ENCODE measurements around the gene IDI2.
"Not testable (repeated sequence)": the region's sequence is repeated elsewhere in the genome, so short reads cannot be mapped to it uniquely, and the experiment has no call there.

The IDI2 gene
- 0 to 0.13 (median 0) reads per million in 9 experiments for total RNA-seq

DNA sequence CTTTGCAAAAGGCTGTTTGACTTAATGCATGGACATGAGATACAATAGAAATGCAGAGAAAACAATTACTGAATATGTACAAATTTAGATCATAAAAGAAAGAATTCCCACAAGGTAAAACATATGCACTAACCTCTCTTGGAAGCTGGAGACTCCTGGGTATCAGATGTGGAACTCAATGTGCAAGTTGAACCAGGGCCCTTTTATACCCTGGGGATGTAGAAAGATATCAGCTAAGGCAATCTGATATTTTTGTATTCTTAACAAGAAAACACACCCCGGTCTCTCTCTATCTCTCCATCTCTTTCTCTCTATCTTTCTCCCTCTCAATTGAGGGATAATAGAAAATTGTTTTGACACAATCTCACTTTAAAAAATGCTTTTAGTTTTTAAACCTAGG, at the start of gene IDI2:
Gene IDI2, minus strand, starts transcription at position 177 of the 400 bp plus-strand sequence. CDS start 1,136 bp downstream, outside the sequence.
- H3K27me3 Mint-ChIP-seq, result no peaks in the 10 kb centered on the region
- no peaks in the 10 kb centered on the region for H3K4me1 Mint-ChIP-seq (ENCODE audit: low read depth in 2 of 2)
- no peak within 1 kb of the TSS for H3K27ac Mint-ChIP-seq

DNA sequence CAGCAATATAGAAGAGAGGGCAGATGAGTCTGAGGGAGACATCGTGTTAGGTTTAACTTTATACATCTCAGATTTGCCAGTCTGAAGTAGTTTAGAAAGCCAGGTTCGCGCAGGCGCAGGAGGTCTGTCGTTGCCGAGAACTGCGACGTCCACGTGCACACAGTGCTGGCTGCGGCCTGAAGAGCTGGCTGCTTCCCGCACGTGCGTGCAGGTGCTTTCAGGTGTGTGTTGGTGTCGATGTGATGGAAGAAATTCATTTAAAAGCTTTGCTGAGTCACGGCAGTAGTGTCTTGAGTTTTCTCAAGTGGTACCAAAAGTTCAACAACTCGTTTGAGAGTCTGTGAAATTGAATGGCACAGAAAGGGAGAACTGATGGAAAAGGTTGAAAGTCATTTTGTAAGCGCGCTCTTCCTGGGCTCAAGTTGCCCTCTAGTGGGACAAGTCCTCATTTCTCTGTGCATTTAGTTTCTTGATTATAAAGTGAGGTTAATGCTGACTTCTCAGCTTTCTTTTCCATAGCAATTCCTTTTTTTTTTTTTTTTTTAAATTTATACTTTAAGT, 49.2 kb upstream of the IDI2 start:
- H3K4me3 Mint-ChIP-seq, result peak overlapping the region in 1 of 2 donors; percentile 9
- H3K27ac Mint-ChIP-seq, result peak overlapping the region; percentile 47 to 70
- ATAC-seq (replicated peaks) (no peak), DNase-seq (no peak)
- peaks cover 15 to 21% of the 10 kb centered on the region in 2 donors for H3K4me1 Mint-ChIP-seq (ENCODE audit: low read depth in 2 of 2)
- H3K27me3 Mint-ChIP-seq, result no peaks in the 10 kb centered on the region
- H3K9me3 Mint-ChIP-seq, result no peaks in the 10 kb centered on the region
- peaks cover 57% of the 10 kb centered on the region for H3K36me3 Mint-ChIP-seq (ENCODE audit: insufficient read depth)

More for the DNA sequence above, at the start of gene IDI2:
- no peak for DNase-seq
- Mint-ChIP-seq H3K36me3 (ENCODE audit: insufficient read depth) (peaks cover under 1% of the 10 kb centered on the region), H3K9me3 (no peaks in the 10 kb centered on the region), H3K4me3 (no peak within 1 kb of the TSS)
- ATAC-seq (replicated peaks), result no peak

DNA sequence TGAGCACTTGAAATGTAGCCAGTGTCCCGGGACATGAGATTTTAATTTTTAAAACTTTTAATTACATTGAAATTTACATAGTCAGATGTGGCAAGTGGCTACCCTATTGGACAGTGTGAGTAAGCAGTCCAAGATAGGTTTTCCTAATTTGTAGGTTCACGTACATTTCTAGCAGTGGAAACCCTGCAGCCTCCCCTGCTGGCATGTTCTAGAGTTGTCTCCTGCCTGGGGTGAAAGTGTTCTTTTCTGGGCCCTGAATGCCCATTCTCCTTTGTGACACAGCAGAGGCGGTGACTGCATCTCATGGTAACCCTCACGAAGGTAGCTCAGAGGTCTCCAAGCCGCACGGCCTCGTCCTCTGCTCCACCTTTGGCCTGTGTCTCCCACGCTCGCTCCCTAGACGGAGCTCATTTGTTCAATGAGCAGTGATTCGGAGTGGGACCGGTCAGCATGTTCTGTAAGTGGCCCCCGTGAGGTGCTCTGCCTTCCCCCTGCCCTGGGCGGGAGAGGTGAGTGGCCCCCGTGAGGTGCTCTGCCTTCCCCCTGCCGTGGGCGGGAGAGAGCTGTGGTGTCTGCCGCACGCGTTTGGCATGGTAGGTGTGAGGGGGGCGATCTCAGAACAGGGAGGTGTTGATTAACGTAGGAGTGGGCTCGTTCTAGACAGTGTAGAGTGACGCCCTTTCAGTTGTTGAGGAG, 48.5 kb upstream of the IDI2 start:
- peak overlapping the region in 1 of 2 donors; percentile 9 for H3K4me3 Mint-ChIP-seq
- DNase-seq (no peak), ATAC-seq (replicated peaks) (peak; percentile 24)
- H3K27ac Mint-ChIP-seq, result peak overlapping the region; percentile 47 to 70
- no peaks in the 10 kb centered on the region for H3K9me3 Mint-ChIP-seq
- no peaks in the 10 kb centered on the region for H3K27me3 Mint-ChIP-seq
- peaks cover 50% of the 10 kb centered on the region for H3K36me3 Mint-ChIP-seq (ENCODE audit: insufficient read depth)
- H3K4me1 Mint-ChIP-seq (ENCODE audit: low read depth in 2 of 2), result peaks cover 20 to 27% of the 10 kb centered on the region in 2 donors

DNA sequence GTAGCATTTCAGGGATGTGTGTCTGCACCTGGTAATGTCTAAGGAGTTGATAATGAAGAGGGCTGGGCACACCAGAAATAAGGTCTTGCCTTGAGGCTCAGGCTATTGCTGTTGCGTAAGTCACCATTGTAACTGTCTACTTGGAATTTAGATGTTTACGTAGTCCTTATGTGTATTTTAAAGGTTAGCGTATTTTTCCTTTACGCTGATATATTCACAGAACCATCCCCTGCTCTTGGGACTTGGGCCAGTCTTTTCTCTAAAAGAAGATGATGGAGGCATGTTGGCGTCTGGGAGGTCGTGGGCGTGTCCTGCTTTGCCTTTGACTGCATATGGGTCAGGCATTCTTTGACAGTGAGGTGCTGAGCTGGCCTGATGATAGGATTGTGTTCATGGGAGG, 45.3 kb upstream of the IDI2 start:
- peaks cover 24% of the 10 kb centered on the region for H3K36me3 Mint-ChIP-seq (ENCODE audit: insufficient read depth)
- H3K27ac Mint-ChIP-seq, result no peak overlapping the region
- peaks cover 36 to 55% of the 10 kb centered on the region in 2 donors for H3K4me1 Mint-ChIP-seq (ENCODE audit: low read depth in 2 of 2)
- ATAC-seq (replicated peaks) (no peak), DNase-seq (no peak)
- no peaks in the 10 kb centered on the region for H3K9me3 Mint-ChIP-seq
- H3K27me3 Mint-ChIP-seq, result no peaks in the 10 kb centered on the region
- no peak overlapping the region for H3K4me3 Mint-ChIP-seq

DNA sequence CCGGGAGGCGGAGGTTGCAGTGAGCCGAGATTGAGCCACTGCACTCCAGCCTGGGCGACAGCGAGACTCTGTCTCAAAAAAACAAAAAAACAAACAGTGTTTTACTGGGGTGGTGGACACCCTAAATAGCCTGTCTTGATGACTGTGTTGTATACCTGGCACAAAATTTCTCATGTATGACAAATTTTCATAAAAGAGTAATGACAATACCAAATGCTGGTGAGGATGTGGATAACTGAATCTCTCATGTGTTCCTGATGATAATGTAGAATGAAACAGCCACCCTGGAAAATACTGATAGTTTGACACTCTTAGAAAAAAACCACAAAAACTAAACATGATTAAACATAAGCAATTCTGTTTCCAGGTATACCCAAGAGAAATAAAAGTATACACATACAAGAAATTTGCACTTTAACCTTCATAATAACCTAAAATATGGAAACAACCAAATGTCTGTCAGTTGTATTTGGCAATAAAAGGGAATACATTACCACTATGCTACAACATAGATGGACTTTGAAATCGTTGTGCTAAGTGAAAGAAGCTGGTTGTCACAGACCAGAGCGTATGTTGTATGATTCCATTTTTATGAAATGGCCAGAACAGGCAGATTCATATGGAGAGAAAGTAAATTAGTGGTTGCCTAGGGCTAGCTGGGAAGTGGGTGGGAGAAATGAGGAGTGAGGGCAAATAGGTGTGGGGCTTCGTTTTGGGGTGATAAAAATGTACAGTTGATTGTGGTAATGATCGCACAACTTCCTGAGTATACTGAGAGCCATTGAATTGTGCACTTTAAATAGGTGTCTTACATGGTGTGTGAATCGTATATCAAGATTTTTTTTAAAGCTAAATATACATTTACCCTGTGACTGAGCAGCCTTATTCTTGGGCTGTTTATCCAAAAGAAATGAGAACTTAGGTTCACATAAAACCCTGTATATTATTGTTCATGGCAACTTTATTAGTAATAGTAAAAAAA, 43.0 kb upstream of the IDI2 start:
- H3K4me3 Mint-ChIP-seq, result peak overlapping the region; percentile 4 to 56
- no peaks in the 10 kb centered on the region for H3K9me3 Mint-ChIP-seq
- ATAC-seq (replicated peaks) (peak; percentile 62), DNase-seq (no peak)
- no peaks in the 10 kb centered on the region for H3K27me3 Mint-ChIP-seq
- peaks cover 36 to 60% of the 10 kb centered on the region in 2 donors for H3K4me1 Mint-ChIP-seq (ENCODE audit: low read depth in 2 of 2)
- peaks cover 14% of the 10 kb centered on the region for H3K36me3 Mint-ChIP-seq (ENCODE audit: insufficient read depth)
- peak overlapping the region; percentile 30 to 64 for H3K27ac Mint-ChIP-seq

DNA sequence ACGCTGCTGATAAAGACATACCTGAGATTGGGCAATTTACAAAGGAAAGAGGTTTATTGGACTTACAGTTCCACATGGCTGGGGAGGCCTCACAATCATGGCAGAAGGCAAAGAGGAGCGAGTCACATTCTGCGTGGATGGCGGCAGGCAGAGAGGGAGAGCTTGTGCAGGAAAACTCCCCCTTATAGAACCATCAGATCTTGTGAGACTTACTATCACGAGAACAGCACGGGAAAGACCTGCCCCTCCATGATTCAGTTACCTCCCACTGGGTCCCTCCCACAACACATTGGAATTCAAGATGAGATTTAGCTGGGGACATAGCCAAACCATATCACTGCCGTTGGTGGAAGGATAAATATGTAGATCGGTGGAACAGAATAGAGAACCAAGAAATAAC, 41.1 kb upstream of the IDI2 start:
- ATAC-seq (replicated peaks); H3K4me3 Mint-ChIP-seq; H3K27me3 Mint-ChIP-seq; DNase-seq; H3K9me3 Mint-ChIP-seq: not testable (repeated sequence)
- Mint-ChIP-seq H3K27ac (peak overlapping the region; percentile 49 to 98), H3K36me3 (ENCODE audit: insufficient read depth) (peaks cover 14% of the 10 kb centered on the region), H3K4me1 (ENCODE audit: low read depth in 2 of 2) (peaks cover 52 to 80% of the 10 kb centered on the region in 2 donors)

DNA sequence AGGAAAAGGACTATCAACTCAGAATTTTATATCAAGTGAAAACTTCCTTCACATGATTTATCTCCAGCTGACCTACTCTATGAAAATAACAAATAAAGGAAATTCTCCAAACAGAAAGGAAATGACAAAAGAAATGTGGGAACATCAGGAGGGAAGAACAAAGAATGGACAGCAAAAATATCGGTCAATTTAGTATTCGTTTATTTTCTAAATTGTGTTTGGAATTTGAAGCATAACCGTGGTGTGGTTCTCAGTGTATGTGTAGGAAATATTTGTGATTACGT, 39.2 kb upstream of the IDI2 start:
- peak overlapping the region; percentile 81 to 98 for H3K27ac Mint-ChIP-seq
- DNase-seq (no peak), ATAC-seq (replicated peaks) (no peak)
- H3K4me3 Mint-ChIP-seq, result peak overlapping the region; percentile 19 to 33
- H3K4me1 Mint-ChIP-seq (ENCODE audit: low read depth in 2 of 2), result peaks cover 63 to 90% of the 10 kb centered on the region in 2 donors
- no peaks in the 10 kb centered on the region for H3K27me3 Mint-ChIP-seq
- peaks cover 17% of the 10 kb centered on the region for H3K36me3 Mint-ChIP-seq (ENCODE audit: insufficient read depth)
- no peaks in the 10 kb centered on the region for H3K9me3 Mint-ChIP-seq

DNA sequence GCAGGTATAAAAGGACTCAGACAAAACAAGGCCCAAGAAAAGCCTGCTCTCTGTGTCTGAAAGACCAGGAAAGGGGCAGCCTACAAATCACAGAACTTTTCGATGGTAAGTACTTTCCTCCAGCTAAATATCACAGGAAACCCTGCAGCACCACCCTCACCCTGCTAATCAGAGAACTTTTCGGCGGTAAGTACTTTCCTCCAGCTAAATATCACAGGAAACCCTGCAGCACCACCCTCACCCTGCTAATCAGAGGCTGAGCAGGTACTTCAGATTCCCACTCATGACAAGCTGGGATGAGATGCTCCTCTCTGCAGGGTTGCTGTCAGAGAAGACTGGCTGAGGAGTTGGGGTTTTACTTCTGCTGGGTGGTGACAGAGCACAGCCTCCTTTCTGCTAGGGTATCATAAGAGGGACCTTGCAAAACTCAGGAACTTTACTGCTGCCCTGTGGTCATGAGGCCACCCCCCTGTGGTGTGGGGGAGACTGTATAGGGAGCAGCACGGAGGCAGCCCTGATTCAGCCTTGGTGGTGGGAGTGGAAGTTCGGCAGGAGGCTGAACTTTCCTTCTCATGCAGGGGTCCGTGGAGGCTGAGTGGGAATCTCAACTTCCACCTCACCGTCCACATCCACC, 37.7 kb upstream of the IDI2 start:
- Mint-ChIP-seq H3K36me3 (ENCODE audit: insufficient read depth) (peaks cover 22% of the 10 kb centered on the region), H3K4me1 (ENCODE audit: low read depth in 2 of 2) (peaks cover 58 to 88% of the 10 kb centered on the region in 2 donors), H3K27me3 (no peaks in the 10 kb centered on the region), H3K27ac (peak overlapping the region; percentile 81 to 98), H3K4me3 (peak overlapping the region; percentile 61 to 82), H3K9me3 (no peaks in the 10 kb centered on the region)
- peak; percentile 24 to 44 (median 32) for DNase-seq
- ATAC-seq (replicated peaks), result peak; percentile 96

DNA sequence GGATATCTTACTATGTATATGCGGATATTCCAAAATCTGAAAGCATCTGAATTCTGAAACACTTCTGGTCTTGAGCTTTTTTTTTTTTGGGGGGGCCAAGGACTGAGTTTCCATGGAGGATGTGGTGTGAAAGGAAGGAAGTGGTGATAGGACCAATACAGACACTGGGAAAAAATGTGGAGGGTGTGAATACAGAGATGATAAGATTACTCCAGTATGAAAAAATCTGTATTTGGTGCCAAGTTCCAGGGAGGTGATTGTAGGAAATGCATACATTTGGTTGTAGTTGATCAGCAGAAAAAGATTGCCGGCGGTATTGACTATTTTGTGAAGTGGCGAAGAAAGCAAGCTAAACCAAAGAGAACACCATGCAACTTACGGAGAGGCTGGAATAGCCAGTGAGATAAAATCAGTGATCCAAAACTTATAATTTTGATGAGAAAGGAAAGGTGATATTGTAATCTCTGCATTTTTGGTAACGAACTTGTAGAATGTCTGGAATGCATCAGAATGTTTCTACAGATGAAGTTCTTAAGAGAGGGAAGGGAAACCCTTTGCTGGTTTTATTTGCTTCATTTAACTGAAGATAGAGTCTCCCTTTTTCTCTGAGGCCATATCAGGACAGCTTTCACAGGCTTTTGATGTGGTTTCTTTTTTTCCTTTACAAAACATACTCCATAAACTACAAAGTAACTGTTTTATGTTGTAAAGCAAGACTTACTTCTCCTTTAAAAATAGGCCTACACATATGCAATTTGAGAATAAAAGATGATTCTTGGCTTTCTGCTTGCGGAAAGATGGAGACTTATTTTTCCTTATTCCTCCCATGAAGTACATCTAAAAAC, 36.5 kb upstream of the IDI2 start:
- Mint-ChIP-seq H3K27me3 (no peaks in the 10 kb centered on the region), H3K36me3 (ENCODE audit: insufficient read depth) (peaks cover 26% of the 10 kb centered on the region), H3K9me3 (no peaks in the 10 kb centered on the region), H3K4me1 (ENCODE audit: low read depth in 2 of 2) (peaks cover 63 to 90% of the 10 kb centered on the region in 2 donors), H3K4me3 (peak overlapping the region; percentile 61 to 82), H3K27ac (peak overlapping the region; percentile 81 to 98)
- ATAC-seq (replicated peaks) (no peak), DNase-seq (no peak)

DNA sequence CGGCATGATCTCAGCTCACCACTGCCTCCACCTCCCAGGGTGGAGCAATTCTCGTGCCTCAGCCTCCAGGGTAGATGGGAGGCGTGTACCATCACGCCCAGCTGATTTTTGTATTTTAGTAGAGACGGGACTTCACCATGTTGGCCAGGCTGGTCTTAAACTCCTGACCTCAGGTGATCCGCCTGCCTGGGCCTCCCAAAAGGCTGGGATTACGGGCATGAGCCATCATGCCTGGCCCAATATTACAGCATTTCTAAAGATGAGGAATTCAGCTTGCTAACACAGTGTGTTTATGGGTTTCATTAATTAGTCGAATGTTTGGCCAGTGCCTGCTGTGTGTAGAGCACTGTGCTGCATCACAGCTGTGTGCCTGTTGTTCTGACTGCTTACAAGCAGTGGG, 34.2 kb upstream of the IDI2 start:
- H3K4me1 Mint-ChIP-seq (ENCODE audit: low read depth in 2 of 2), result peaks cover 70 to 88% of the 10 kb centered on the region in 2 donors
- peaks cover 42% of the 10 kb centered on the region for H3K36me3 Mint-ChIP-seq (ENCODE audit: insufficient read depth)
- peak overlapping the region; percentile 62 to 81 for H3K27ac Mint-ChIP-seq
- no peak for DNase-seq
- H3K9me3 Mint-ChIP-seq, result no peaks in the 10 kb centered on the region
- no peaks in the 10 kb centered on the region for H3K27me3 Mint-ChIP-seq
- no peak overlapping the region for H3K4me3 Mint-ChIP-seq
- no peak for ATAC-seq (replicated peaks)

DNA sequence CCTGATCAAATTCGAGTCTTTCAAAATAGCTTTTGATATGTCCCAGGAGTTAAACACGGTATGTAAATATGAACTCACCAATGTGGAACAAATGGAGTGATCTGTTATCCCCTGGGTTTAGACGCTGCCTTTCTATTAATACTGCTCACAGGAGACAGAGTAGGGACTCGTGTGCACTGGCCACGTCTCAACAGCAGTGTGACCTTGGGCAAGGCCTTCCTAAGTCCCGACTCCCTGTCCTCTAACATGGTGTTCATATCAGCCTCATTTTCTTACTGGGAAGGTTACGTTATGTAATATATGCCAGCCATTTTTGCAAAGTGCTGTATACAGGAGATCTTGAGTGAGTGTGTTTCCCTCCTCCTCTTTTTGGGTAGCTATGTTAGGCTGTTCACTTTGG, 32.4 kb upstream of the IDI2 start:
- DNase-seq, result no peak
- ATAC-seq (replicated peaks), result no peak
- Mint-ChIP-seq H3K27me3 (no peaks in the 10 kb centered on the region), H3K36me3 (ENCODE audit: insufficient read depth) (peaks cover 44% of the 10 kb centered on the region), H3K9me3 (no peaks in the 10 kb centered on the region), H3K4me3 (peak overlapping the region; percentile 99), H3K27ac (peak overlapping the region; percentile 97 to 98), H3K4me1 (ENCODE audit: low read depth in 2 of 2) (peaks cover 69 to 87% of the 10 kb centered on the region in 2 donors)

DNA sequence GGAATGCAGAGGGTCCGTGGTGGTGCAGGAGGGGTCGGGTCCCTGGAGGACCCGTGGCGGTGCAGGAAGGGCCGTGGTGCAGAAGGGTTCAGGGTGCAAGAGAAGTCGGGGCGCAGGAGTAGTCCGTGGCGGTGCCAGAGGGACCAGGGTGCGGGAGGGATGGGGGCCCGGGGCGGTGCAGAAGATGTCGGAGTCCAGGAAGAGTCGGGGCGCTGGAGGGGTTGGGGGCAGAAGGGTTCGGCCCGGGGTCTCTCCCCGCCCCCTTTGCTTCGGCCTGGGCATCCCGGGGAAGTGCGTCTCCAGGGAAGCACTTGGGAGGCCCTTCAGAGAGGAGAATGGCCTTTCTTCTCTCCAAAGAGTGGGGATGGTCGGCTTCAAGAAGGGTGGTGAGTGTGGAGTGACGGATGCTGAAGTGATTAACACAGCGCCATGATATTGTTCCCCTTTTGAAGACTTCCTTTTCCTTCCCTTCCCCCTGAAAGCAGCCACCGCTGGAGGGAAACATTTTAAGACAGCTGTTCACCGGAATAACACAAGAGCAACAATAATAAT, 31.5 kb upstream of the IDI2 start:
- Mint-ChIP-seq H3K4me1 (ENCODE audit: low read depth in 2 of 2) (peaks cover 63 to 87% of the 10 kb centered on the region in 2 donors), H3K4me3 (peak overlapping the region; percentile 99), H3K27me3 (no peaks in the 10 kb centered on the region), H3K9me3 (no peaks in the 10 kb centered on the region), H3K36me3 (ENCODE audit: insufficient read depth) (peaks cover 45% of the 10 kb centered on the region), H3K27ac (peak overlapping the region; percentile 97 to 98)
- ATAC-seq (replicated peaks) (peak; percentile 12), DNase-seq (no peak)
